AG10803 (cell line): ENCODE results near the gene RBM33.
"Not testable (repeated sequence)": the region's sequence is repeated elsewhere in the genome, so short reads cannot be mapped to it uniquely, and the experiment has no call there.

Experiments
- DNase-seq: peaks from one replicate; pipeline ENCODE4 v3.0.0; 2010; ENCODE audit warnings: low read depth
- H3K4me3 ChIP-seq: 2 replicates; pipeline ENCODE4 v1.5.1; 2011; ENCODE audit warnings: mild to moderate bottlenecking, low read length, control low read depth
- TF ChIP-seq, protein P1 (sequence below): conservative IDR thresholded peaks from 2 replicates; pipeline ENCODE4 v1.5.1; 2011; ENCODE audit warnings: mild to moderate bottlenecking, low read length, control low read depth, inconsistent platforms

The RBM33 gene

DNA sequence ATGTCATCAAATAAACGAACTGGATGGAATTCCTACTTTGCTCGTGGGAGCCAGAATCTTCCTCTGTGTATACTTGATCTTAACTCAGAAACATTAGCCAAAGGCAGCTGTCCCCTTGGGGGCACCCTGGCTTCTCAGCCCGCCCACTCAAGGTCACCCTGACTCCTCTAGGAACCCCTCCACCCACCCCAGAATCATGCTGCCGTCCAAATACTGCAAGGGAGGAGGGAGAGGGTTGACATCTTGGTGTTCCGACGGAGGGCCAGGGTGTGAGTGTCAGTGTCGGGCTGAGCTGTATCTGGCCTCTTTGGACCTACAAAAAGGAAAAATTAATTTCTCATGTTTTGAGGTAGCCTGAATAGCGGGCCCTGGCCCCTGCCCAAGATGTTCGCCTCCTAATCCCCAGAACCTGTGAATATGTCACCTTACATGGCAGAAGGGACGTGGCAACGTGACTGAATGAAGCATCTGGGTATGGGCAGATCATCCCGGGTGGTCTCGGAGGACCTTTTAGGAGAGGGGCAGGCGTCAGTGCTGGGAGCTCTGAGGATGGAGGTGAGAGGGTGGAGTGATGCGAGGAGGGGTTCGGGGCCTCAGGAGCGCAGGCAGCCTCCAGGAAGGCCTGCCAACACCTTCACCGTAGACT lies 40.5 kb upstream of the RBM33 start:
- TF ChIP-seq, protein P1, sequence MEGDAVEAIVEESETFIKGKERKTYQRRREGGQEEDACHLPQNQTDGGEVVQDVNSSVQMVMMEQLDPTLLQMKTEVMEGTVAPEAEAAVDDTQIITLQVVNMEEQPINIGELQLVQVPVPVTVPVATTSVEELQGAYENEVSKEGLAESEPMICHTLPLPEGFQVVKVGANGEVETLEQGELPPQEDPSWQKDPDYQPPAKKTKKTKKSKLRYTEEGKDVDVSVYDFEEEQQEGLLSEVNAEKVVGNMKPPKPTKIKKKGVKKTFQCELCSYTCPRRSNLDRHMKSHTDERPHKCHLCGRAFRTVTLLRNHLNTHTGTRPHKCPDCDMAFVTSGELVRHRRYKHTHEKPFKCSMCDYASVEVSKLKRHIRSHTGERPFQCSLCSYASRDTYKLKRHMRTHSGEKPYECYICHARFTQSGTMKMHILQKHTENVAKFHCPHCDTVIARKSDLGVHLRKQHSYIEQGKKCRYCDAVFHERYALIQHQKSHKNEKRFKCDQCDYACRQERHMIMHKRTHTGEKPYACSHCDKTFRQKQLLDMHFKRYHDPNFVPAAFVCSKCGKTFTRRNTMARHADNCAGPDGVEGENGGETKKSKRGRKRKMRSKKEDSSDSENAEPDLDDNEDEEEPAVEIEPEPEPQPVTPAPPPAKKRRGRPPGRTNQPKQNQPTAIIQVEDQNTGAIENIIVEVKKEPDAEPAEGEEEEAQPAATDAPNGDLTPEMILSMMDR: no peak
- no peak for DNase-seq
- no peak overlapping the region for H3K4me3 ChIP-seq

DNA sequence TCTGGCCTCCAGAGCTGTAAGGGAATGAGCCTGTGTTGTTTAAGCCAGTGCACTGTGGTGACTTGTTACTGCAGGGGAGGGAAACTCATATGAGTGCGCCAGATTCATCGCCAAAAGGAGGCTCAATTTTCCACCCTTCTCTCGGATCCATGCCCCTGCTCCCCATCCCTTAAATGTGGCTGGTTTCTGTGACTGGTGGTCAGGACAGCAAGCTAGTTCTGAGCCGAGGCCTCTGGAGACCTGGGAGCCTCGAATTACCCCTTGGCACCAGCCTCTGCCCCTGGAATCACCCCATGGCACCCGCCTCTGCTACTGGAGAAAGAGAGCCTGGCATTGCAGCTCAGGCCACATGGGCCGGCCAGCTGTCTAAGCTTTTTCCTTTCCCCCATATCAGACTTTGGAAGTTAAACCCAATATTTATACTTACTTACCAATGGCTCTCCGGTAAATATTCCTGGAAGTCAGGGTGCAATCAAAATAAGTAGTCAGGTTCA lies 39.9 kb upstream of the RBM33 start:
- TF ChIP-seq, protein P1: no peak
- no peak overlapping the region for H3K4me3 ChIP-seq
- DNase-seq: no peak

DNA sequence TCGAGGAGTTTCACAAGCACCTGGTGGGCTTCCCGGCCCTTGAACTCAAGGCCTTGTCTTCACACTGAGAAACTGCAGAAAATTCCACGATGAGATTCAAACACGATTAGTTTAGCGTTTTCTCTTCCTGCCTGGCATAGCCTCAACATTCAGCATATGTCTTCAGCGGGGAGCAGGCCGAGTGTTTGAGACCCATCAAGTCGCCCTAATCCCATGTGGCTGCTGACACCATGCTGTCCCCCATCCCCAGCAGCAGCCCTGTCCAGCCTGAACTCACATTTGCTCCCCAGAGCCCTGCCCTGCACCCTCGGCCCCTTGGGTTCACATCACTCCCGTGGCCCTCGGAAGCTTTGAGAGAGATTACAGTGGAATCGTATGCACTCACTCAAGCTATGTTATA lies 35.3 kb upstream of the RBM33 start:
- TF ChIP-seq, protein P1: no peak
- H3K4me3 ChIP-seq: no peak overlapping the region
- no peak for DNase-seq

DNA sequence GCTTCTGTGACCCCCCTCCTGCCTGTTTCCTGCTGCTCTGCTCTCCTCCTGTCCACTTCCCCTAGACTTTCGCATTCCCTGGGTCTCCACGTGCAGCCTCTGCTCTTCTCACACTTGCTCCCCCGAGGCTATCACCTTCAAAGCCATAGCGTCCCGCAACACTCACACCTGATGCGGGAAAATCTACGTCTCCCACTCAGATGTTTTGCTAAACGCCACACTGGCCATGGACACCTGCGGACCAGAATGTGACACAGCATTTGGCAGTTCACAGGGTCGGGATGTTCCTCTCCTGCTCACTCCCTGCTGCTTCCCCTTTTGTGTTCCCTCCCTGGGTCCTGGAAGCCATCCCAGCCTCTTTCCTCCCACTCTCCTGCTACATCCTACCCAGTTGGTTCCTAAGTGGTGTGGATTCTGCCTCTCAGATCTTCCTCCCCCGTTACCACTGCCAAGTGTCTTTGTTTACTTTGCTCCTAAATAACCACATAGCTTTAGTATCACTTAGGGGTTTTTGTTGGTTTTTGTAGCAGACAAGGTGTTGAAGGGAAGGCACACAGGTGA lies 33.7 kb upstream of the RBM33 start:
- no peak overlapping the region for H3K4me3 ChIP-seq
- TF ChIP-seq, protein P1: no peak
- no peak for DNase-seq

DNA sequence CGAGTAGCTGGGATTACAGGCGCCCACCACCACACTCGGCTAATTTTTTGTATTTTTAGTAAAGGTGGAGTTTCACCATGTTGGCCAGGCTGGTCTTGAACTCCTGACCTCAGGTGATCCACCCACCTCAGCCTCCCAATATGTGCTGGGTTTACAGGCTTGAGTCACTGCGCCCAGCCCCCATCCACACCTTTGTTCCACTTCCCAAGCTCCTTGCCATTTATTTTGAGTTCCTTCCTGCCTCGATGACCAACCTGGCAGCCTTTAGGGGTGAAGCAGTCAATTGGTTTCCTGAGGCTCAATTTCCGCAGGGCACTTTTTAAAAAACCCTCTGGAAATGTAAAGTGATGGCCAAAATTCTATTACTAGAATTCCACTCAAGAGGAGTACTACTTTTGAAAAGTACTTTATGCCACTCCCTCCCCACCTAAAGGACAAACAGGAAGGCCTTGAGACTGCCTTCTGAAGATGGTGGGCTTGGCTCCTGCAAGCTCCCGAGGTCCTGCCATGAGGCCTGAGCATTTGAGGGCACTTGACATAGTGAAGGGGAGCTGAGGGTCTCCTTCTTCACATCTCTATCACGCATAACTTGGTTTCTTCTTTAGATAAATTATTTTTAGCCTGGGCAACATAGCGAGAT lies 32.5 kb upstream of the RBM33 start:
- H3K4me3 ChIP-seq: no peak overlapping the region
- DNase-seq: no peak
- TF ChIP-seq, protein P1: no peak

DNA sequence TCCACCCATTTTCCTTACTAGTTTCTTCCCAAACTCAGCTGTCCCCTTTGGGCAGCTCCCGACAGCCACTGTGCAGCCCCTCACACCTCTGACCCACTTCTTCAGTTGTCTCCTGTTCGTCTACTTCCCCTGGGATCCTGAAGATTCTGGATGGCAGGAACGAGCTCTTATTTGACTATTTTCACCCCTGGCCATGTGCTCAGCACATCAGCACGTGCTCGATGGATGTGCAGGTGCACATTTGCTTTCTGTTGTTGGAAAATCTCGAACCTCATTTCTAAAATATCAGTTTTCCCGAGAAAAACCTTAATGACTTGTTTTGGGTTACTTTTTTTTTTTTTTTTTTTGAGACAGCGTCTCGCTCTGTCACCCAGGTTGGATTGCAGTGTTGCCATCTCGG lies 31.8 kb upstream of the RBM33 start:
- TF ChIP-seq, protein P1: no peak
- no peak overlapping the region for H3K4me3 ChIP-seq
- no peak for DNase-seq

DNA sequence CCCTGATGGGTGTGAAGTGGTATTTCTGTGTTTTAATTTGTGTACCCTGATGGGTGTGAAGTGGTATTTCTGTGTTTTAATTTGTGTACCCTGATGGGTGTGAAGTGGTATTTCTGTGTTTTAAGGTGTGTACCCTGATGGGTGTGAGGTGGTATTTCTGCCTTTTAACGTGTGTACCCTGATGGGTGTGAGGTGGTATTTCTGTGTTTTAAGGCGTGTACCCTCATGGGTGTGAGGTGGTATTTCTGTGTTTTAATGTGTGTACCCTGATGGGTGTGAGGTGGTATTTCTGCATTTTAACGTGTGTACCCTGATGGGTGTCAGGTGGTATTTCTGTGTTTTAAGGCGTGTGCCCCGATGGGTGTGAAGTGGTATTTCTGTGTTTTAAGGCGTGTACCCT lies 29.4 kb upstream of the RBM33 start:
- DNase-seq, H3K4me3 ChIP-seq: not testable (repeated sequence)
